ENCODE data around the gene TSEN15.

The TSEN15 gene

GRCh38 chr1:184051485-184052193 lies at the start of gene TSEN15:
Gene TSEN15, plus strand, starts transcription at chr1:184051730. Its CDS starts 26 bp downstream, at chr1:184051756.
- DNase-seq = peak in 51 of 56 donors; percentile 26 to 84 (median 68)

GRCh38 chr1:184002071-184002470 lies 49.5 kb upstream of the TSEN15 start:
- peak in 37 of 56 donors; percentile 13 to 73 (median 43) for DNase-seq

GRCh38 chr1:184004935-184005334 lies 46.6 kb upstream of the TSEN15 start:
- DNase-seq = no peak

DNA sequence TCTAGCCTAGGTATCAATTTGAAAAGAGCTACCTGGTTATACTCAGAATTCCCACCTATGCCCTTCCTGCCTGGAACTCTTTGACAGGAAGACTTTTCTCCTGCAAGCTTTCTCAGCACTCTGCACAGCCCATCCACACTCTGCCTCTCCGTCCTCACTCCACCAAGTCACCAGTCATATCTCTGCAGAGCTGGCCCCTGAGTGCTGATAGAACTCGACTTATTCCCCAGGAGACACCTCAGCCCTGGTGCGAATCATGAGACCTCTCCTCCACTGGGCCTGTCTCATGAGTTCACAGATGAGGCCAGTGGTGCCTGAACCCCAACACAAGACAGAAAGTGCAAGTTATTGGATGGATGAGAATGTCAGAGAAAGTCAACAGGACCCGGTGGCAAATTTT lies 46.0 kb upstream of the TSEN15 start:
- no peak for DNase-seq

GRCh38 chr1:184010788-184011187 lies 40.7 kb upstream of the TSEN15 start:
- no peak for DNase-seq

- DNase-seq = no peak
These were observed 39.3 kb upstream of the TSEN15 start for GRCh38 chr1:184012187-184012586.

GRCh38 chr1:184014271-184014670 lies 37.3 kb upstream of the TSEN15 start:
- DNase-seq = no peak

GRCh38 chr1:184016169-184016568 lies 35.4 kb upstream of the TSEN15 start:
- no peak for DNase-seq

DNA sequence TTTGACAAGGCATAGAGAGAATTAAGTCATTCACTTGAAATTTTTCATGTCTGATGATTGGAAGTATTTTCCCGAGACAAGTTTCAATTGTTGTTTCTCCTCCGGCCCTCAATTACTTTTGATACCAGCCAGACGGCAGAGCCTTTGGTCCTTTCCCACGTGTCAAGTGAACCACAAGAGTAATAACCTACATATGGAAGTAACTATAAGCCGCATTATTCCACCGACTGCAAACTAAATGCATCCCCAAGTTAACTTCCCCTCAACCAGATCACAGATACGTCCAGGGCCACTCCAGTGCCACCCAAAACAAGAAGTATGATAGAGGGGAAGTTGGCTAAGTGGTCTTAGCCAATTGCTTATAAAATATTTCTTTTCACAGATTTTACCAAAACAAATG lies 34.2 kb upstream of the TSEN15 start:
- no peak for DNase-seq

DNA sequence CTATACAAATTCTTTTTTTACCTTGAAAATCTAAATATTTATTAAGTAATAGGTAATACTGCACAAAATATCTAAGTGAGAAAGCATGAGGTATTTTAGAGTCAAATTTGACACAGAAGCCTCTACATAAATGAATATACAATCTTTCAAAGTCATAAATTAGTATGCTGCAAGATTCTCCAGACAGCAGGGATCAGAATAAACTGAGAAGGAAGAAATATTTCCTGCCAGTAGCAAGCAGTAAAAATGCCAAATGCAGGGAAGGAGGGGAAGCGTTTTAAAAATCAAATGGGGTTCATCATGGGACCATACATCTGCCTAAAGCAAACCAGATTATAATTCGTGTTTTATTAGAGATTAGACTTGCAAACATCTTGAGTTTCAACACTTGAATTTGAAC lies 32.9 kb upstream of the TSEN15 start:
- DNase-seq = no peak

GRCh38 chr1:184019069-184019468 lies 32.5 kb upstream of the TSEN15 start:
- peak in 2 of 56 donors; percentile 36 to 54 for DNase-seq

DNA sequence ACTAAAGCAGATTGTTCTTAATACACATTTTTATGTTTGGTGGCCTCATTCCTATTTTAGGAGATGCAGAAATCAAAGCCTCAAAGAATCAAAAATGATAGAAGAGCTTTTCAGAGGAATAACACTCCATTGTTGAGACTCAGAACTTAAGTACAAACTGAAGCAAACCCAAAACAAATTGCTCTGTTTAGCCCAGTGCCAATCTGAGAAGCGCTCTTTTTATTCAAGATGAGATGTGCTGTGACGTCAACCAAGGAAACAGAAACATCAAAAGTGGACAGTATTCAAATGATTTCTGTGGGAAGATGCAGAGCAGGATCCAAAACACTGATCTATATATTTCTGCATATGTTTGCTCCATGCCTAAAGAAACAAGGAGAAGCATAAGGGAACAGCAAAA lies 32.0 kb upstream of the TSEN15 start:
- peak in 1 of 56 donors; percentile 36 for DNase-seq

DNA sequence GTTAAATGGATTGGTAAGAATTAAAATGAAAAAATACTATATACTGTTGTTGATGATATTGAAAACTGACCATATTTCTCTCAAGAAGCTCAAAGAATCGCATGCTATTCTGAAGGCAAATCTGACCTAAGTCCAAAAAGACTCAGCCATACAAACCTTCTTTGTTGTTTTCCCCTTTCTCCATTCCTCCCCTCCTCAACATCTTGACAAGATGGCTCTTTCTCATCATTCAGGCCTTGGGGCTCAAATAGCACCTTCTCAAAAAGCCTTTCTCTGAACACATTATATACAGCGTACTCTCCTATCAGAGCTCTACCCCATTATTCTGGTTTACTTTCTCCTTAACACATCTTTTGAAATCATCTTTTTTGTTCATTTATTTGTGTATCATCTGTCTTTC lies 31.2 kb upstream of the TSEN15 start:
- DNase-seq = no peak

GRCh38 chr1:184020855-184021254 lies 30.7 kb upstream of the TSEN15 start:
- no peak for DNase-seq

DNA sequence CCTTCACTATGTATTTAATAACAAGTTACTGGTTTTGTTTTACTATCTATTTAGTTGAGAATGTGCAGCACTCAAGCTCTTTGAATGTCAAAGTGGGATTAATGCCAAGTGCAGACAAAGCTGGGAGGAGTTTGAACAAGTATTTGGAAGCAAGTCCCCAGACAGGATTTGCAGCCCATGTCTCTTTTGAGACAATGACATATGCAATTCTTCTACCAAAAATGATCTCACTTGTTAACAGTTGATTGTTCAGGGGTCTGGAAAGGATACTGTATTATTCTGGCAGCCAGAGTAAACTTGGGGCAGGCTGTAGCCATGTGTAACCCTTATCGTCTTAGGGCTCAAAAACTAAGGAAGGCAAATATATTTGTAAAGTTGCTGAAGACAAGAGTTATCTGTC lies 29.8 kb upstream of the TSEN15 start:
- peak in 7 of 56 donors; percentile 28 to 59 (median 34) for DNase-seq

DNA sequence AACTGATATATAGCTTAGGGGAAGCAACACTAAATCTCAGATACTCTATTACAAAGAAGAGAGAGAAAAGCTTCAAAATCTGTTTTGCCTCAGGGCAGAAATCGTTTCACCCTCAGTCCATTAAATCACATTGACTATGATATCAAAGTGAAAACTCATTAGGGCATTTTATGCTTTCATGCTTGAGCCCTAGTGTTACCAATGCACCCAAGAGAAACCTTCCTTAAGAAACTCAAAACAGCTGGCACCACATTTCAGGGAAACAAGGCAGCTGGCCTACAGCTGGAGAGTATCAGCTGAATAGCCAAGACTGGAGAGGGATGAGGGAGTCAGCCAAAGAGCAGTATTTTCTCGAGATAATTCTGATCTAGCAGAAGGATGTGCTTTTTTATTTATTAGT lies 28.9 kb upstream of the TSEN15 start:
- no peak for DNase-seq

GRCh38 chr1:184023171-184023570 lies 28.4 kb upstream of the TSEN15 start:
- no peak for DNase-seq

GRCh38 chr1:184025242-184025675 lies 26.3 kb upstream of the TSEN15 start:
- peak in 2 of 56 donors; percentile 31 to 51 for DNase-seq

DNA sequence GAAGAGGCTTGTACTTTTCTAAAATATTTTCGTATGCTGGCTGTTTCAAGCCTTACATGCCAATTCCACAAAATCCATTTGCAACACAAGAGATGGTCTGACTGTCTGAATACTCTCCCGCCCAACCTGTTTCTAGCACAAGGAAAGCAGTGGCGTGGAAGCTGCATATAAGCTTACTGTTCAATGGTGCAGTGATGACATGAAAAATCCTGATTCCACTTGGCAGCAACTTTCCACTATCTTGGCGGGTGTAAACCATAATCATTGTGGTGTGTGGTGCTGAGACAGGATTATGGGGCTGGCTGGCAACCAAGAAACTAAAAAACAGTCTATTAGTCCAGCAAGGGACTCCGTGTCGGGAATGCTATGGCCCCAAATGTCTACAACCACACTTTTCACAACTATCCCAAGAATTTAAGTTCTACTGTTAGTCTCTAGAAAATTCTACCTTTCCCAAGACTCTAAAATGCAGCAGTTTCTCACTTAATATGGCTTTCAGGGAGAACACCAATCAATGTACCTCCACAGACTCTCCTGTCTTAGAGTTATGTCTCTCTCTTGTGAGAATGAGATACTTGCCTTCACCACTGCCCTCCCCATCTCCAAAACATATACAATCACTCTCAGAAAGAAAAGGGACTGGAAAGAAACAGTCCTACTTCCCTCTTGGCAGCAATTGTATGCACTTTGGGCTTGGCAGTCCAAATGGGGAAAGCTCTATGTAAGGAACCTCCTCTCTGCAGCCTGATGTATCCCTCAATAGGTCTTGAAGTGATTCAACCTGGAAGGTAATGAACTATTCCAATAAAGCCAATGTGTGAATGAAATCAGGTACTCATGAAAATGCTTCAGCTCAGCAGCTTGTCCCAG lies 23.5 kb upstream of the TSEN15 start:
- no peak for DNase-seq

- peak in 38 of 56 donors; percentile 24 to 74 (median 58) for DNase-seq
These were observed 22.5 kb upstream of the TSEN15 start for GRCh38 chr1:184028854-184029623.

- DNase-seq = no peak
These were observed 21.0 kb upstream of the TSEN15 start for GRCh38 chr1:184030433-184031091.
